ENCODE data around the gene MSN.
"Not testable (repeated sequence)": the region's sequence is repeated elsewhere in the genome, so short reads cannot be mapped to it uniquely, and the experiment has no call there.

MSN gene

GRCh38 chrX:65757943-65758342 is 90.5 kb downstream of the MSN start:
- no peak for TF ChIP-seq CTCF (conservative IDR thresholded peaks at IDR 0.05; ENCODE audit: low read depth, low read length)
- Histone ChIP-seq H3K27ac (no peak overlapping the region), H4K20me1 (ENCODE audit: insufficient read depth) (no peaks in the 10 kb centered on the region), H3K27me3 (ENCODE audit: insufficient read depth, low read depth) (no peaks in the 10 kb centered on the region), H3K9ac (no peak overlapping the region), H3K4me3 (IDR thresholded peaks at IDR 0.05; ENCODE audit: insufficient read depth, low read depth, low read length) (no peak overlapping the region), H3K4me2 (no peak overlapping the region), H3K4me1 (ENCODE audit: low read depth, poor library complexity, severe bottlenecking) (peaks cover 15% of the 10 kb centered on the region), H3K79me2 (ENCODE audit: insufficient read depth, low read depth) (no peaks in the 10 kb centered on the region), H3K36me3 (ENCODE audit: insufficient read depth) (no peaks in the 10 kb centered on the region), H2AFZ (ENCODE audit: low read depth) (no peak overlapping the region)

- H3K36me3 ChIP-seq (ENCODE audit: insufficient read depth), result no peaks in the 10 kb centered on the region
- no peak overlapping the region for H3K4me3 ChIP-seq (IDR thresholded peaks at IDR 0.05; ENCODE audit: insufficient read depth, low read depth, low read length)
- no peak for TF ChIP-seq CTCF (conservative IDR thresholded peaks at IDR 0.05; ENCODE audit: low read depth, low read length)
Observed at GRCh38 chrX:65758505-65758904, 91.1 kb downstream of the MSN start.

GRCh38 chrX:65759525-65759924 is 92.1 kb downstream of the MSN start:
- H3K27ac ChIP-seq; H3K36me3 ChIP-seq (ENCODE audit: insufficient read depth); H3K4me1 ChIP-seq (ENCODE audit: low read depth, poor library complexity, severe bottlenecking); H3K4me3 ChIP-seq (IDR thresholded peaks at IDR 0.05; ENCODE audit: insufficient read depth, low read depth, low read length); H3K9ac ChIP-seq; H3K79me2 ChIP-seq (ENCODE audit: insufficient read depth, low read depth); H4K20me1 ChIP-seq (ENCODE audit: insufficient read depth); H2AFZ ChIP-seq (ENCODE audit: low read depth); H3K27me3 ChIP-seq (ENCODE audit: insufficient read depth, low read depth); H3K4me2 ChIP-seq: not testable (repeated sequence)

More at GRCh38 chrX:65758505-65758904, 91.1 kb downstream of the MSN start:
- no peaks in the 10 kb centered on the region for H3K27me3 ChIP-seq (ENCODE audit: insufficient read depth, low read depth)
- no peak overlapping the region for H3K9ac ChIP-seq
- no peaks in the 10 kb centered on the region for H3K79me2 ChIP-seq (ENCODE audit: insufficient read depth, low read depth)
- H3K4me1 ChIP-seq (ENCODE audit: low read depth, poor library complexity, severe bottlenecking), result peaks cover 10% of the 10 kb centered on the region
- no peak overlapping the region for H3K4me2 ChIP-seq
- no peak overlapping the region for H2AFZ ChIP-seq (ENCODE audit: low read depth)
- H3K27ac ChIP-seq, result no peak overlapping the region
- no peaks in the 10 kb centered on the region for H4K20me1 ChIP-seq (ENCODE audit: insufficient read depth)

GRCh38 chrX:65769564-65770292 is 102.3 kb downstream of the MSN start:
- Histone ChIP-seq H3K27ac (no peak overlapping the region), H3K9ac (no peak overlapping the region), H3K27me3 (ENCODE audit: insufficient read depth, low read depth) (no peaks in the 10 kb centered on the region), H3K36me3 (ENCODE audit: insufficient read depth) (no peaks in the 10 kb centered on the region), H4K20me1 (ENCODE audit: insufficient read depth) (no peaks in the 10 kb centered on the region), H3K4me3 (IDR thresholded peaks at IDR 0.05; ENCODE audit: insufficient read depth, low read depth, low read length) (no peak overlapping the region), H3K4me2 (no peak overlapping the region), H2AFZ (ENCODE audit: low read depth) (no peak overlapping the region), H3K4me1 (ENCODE audit: low read depth, poor library complexity, severe bottlenecking) (no peaks in the 10 kb centered on the region), H3K79me2 (ENCODE audit: insufficient read depth, low read depth) (no peaks in the 10 kb centered on the region)
- no peak for TF ChIP-seq CTCF (conservative IDR thresholded peaks at IDR 0.05; ENCODE audit: low read depth, low read length)

GRCh38 chrX:65772842-65773241 is 105.4 kb downstream of the MSN start:
- H3K27ac ChIP-seq, result no peak overlapping the region
- no peaks in the 10 kb centered on the region for H3K36me3 ChIP-seq (ENCODE audit: insufficient read depth)
- no peak overlapping the region for H3K9ac ChIP-seq
- H3K4me3 ChIP-seq (IDR thresholded peaks at IDR 0.05; ENCODE audit: insufficient read depth, low read depth, low read length), result no peak overlapping the region
- TF ChIP-seq CTCF (conservative IDR thresholded peaks at IDR 0.05; ENCODE audit: low read depth, low read length), result no peak
- no peaks in the 10 kb centered on the region for H4K20me1 ChIP-seq (ENCODE audit: insufficient read depth)
- H3K4me1 ChIP-seq (ENCODE audit: low read depth, poor library complexity, severe bottlenecking), result no peaks in the 10 kb centered on the region
- H3K79me2 ChIP-seq (ENCODE audit: insufficient read depth, low read depth), result no peaks in the 10 kb centered on the region
- H3K4me2 ChIP-seq, result no peak overlapping the region
- no peaks in the 10 kb centered on the region for H3K27me3 ChIP-seq (ENCODE audit: insufficient read depth, low read depth)
- no peak overlapping the region for H2AFZ ChIP-seq (ENCODE audit: low read depth)

Measured in KMS-11 (cell line).